PFSK-1 (cell line): Measurements from ENCODE around the gene FMNL3.
A peak's percentile ranks its signal among the peaks of the same experiment; 100 is the strongest.

Experiments used
- FOXP2 ChIP-seq: optimal IDR thresholded peaks from 2 replicates; pipeline ENCODE3; 2011; ENCODE audit warnings: borderline replicate concordance, control low read depth, inconsistent platforms; ENCODE audit not compliant: insufficient read depth; ENCODE audit errors: extremely low read length, extremely low read depth
- POLR2AphosphoS5 ChIP-seq: IDR thresholded peaks from 2 replicates; pipeline ENCODE4 v1.6.1; 2012; ENCODE audit warnings: low read depth, mild to moderate bottlenecking, control low read depth, low read length, moderate library complexity
- REST ChIP-seq, 2 experiments: IDR thresholded peaks; 2 replicates each; pipeline versions ENCODE4 v1.6.1 to v1.8.0; 2011 to 2012; ENCODE audit warnings: low read depth in 2 of 2, low read length in 2 of 2, control low read depth in 1 of 2, inconsistent platforms in 1 of 2, mild to moderate bottlenecking in 1 of 2, moderate library complexity in 1 of 2; ENCODE audit not compliant: insufficient read depth in 1 of 2
- SIN3A ChIP-seq: IDR thresholded peaks from 2 replicates; pipeline ENCODE4 v1.6.1; 2012; ENCODE audit warnings: mild to moderate bottlenecking, low read length, moderate library complexity, borderline replicate concordance; ENCODE audit not compliant: insufficient read depth
- TAF1 ChIP-seq: IDR thresholded peaks from 2 replicates; pipeline ENCODE4 v1.6.1; 2012; ENCODE audit warnings: low read length, control low read depth, borderline replicate concordance; ENCODE audit not compliant: insufficient read depth

Gene FMNL3

DNA sequence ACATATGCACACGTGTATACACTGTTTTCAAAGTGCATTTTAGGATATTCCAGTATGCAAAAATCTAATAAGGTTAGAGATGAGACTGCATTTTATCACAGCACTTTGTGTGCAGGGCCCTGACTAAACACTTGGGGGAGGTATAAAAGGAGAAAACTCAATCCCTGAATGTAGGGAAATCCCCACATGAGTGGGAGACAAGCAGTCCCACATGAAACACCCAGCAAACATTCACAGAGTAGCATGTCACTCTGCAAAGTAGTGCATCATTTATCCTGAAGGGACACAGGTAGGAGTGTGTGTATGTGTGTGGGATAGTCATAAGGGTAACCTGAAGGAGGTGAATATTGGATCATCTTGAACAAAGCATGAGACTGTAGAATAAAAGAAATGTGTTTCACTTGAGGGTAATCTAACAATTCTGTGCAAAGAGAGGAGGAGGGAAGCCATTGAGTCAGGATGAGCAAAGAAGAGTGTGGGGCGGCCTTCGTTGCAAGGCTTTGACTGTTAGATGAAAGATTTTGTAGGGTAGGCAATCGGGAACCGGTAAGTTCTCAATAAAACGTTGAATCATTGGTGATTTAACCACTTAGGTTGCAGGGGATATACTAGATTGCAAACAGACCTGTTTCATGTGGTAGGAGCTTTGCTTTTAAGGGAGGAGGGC is 80.9 kb downstream of the FMNL3 start:
- TF ChIP-seq POLR2AphosphoS5 (no peak), REST (IDR thresholded peaks at IDR 0.05; ENCODE audit: insufficient read depth in 1 of 2, low read depth in 2 of 2, low read length in 2 of 2) (no peak), SIN3A (no peak), FOXP2 (no peak), TAF1 (no peak)

GRCh38 chr12:49624921-49625577 is 82.2 kb downstream of the FMNL3 start:
- no peak for TF ChIP-seq TAF1
- no peak for TF ChIP-seq FOXP2
- TF ChIP-seq REST (IDR thresholded peaks at IDR 0.05; ENCODE audit: insufficient read depth in 1 of 2, low read depth in 2 of 2, low read length in 2 of 2) = no peak
- TF ChIP-seq POLR2AphosphoS5 = no peak
- TF ChIP-seq SIN3A = no peak

GRCh38 chr12:49623142-49623904 is 83.9 kb downstream of the FMNL3 start, which contains the start of gene PRPF40B:
PRPF40B (plus strand) TSS chr12:49623561; CDS start chr12:49623591, 30 bp downstream.
- TF ChIP-seq TAF1 = peak; percentile 60; the same call in 1 of the 2 replicates
- no peak for TF ChIP-seq REST (IDR thresholded peaks at IDR 0.05; ENCODE audit: insufficient read depth in 1 of 2, low read depth in 2 of 2, low read length in 2 of 2)
- TF ChIP-seq SIN3A = no peak
- peak; percentile 87; the same call in 1 of the 2 replicates for TF ChIP-seq POLR2AphosphoS5
- TF ChIP-seq FOXP2 = no peak

DNA sequence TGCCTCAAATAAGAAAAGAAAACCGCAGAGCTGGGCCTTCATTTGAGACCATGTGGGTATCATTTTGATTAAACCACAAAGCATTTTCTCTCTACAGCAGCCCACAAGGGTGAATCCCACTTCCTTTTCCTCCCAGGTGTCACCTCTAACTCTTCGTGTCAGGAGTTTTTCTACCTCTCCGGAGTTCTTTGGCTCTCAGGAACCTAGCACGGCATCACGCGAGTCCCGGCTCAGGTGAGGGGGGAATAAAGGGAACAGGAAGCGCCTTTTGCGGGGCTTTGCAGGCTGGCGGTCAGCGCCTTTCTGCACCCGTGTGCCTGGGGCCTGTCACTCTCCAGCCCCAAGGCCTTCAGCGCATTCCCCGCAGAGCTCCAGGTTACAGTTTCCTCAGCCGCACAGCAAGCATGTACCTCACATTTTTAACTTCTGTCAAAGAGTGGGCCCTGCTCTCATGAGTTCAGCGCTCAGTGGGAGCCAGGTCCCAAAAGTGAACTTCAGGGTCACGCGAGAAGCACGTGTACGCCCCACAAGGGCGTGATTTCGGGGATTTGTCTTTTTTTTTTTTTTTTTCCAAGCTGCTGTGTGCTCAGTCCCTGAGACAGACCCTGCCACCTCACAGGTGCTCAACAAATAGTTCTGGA is 84.6 kb downstream of the FMNL3 start:
- no peak for TF ChIP-seq POLR2AphosphoS5
- TF ChIP-seq REST (IDR thresholded peaks at IDR 0.05; ENCODE audit: insufficient read depth in 1 of 2, low read depth in 2 of 2, low read length in 2 of 2) = no peak
- TF ChIP-seq FOXP2 = no peak
- TF ChIP-seq SIN3A = no peak
- no peak for TF ChIP-seq TAF1
